ENCODE data around the gene TSPAN1.

TSPAN1 gene

GRCh38 chr1:46160212-46160611 is 14.7 kb upstream of the TSPAN1 start:
- DNase-seq (ENCODE audit: low read depth) = no peak

- no peak for DNase-seq (ENCODE audit: low read depth)
These were observed 8.1 kb upstream of the TSPAN1 start for GRCh38 chr1:46166521-46167462.

GRCh38 chr1:46168477-46168876 is 6.4 kb upstream of the TSPAN1 start:
- no peak for DNase-seq (ENCODE audit: low read depth)

- DNase-seq (ENCODE audit: low read depth) = no peak
These were observed 5.0 kb upstream of the TSPAN1 start for GRCh38 chr1:46169811-46170454.

GRCh38 chr1:46171351-46171750 is 3.5 kb upstream of the TSPAN1 start:
- DNase-seq (ENCODE audit: low read depth) = no peak

GRCh38 chr1:46171871-46172270 is 3.0 kb upstream of the TSPAN1 start:
- no peak for DNase-seq (ENCODE audit: low read depth)

GRCh38 chr1:46172321-46172720 is 2.6 kb upstream of the TSPAN1 start:
- DNase-seq (ENCODE audit: low read depth) = no peak

- no peak for DNase-seq (ENCODE audit: low read depth)
These were observed 1.5 kb upstream of the TSPAN1 start for GRCh38 chr1:46173361-46173856.

- DNase-seq (ENCODE audit: low read depth) = no peak
These were observed 356 bp downstream of the TSPAN1 start for GRCh38 chr1:46175243-46175642.

- no peak for DNase-seq (ENCODE audit: low read depth)
These were observed 1.5 kb downstream of the TSPAN1 start, which contains the start of gene P3R3URF for GRCh38 chr1:46176211-46176865. Gene P3R3URF (minus strand): TSS chr1:46176488. CDS start chr1:46176471, 17 bp downstream.

GRCh38 chr1:46179138-46180081 is 4.5 kb downstream of the TSPAN1 start:
- DNase-seq (ENCODE audit: low read depth) = no peak

GRCh38 chr1:46180082-46180616 is 5.3 kb downstream of the TSPAN1 start:
- no peak for DNase-seq (ENCODE audit: low read depth)

- DNase-seq (ENCODE audit: low read depth) = no peak
These were observed 6.7 kb downstream of the TSPAN1 start for GRCh38 chr1:46181343-46182260.

- DNase-seq (ENCODE audit: low read depth) = no peak
These were observed 8.4 kb downstream of the TSPAN1 start for GRCh38 chr1:46183079-46183847.

GRCh38 chr1:46183926-46184557 is 9.2 kb downstream of the TSPAN1 start:
- DNase-seq (ENCODE audit: low read depth) = no peak

- DNase-seq (ENCODE audit: low read depth) = no peak
These were observed 10.2 kb downstream of the TSPAN1 start for GRCh38 chr1:46184920-46185658.

- DNase-seq (ENCODE audit: low read depth) = no peak
These were observed 11.2 kb downstream of the TSPAN1 start for GRCh38 chr1:46186076-46186475.
